ENCODE results near the gene VPS72. TPM values are rescaled to one million over a fixed set of nuclear protein-coding genes. Genes with fewer than 3 reads are reported as not detected.

Gene VPS72
- total RNA-seq, 1 donor, result 9.9 TPM

Other genes with a start within 250 kb of the VPS72 start
- gene CERS2, start 215.4 kb downstream of the VPS72 start, total RNA-seq, result 84.8 TPM
- gene ANXA9, start 207.9 kb downstream of the VPS72 start, total RNA-seq, result 0.10 TPM
- 14.4 TPM for gene MINDY1, start 183.3 kb downstream of the VPS72 start, total RNA-seq
- gene PRUNE1, start 181.7 kb downstream of the VPS72 start, total RNA-seq, result 18.2 TPM
- 0.10 TPM for gene BNIPL, start 153.6 kb downstream of the VPS72 start, total RNA-seq
- 0.31 TPM for gene C1orf56, start 142.4 kb downstream of the VPS72 start, total RNA-seq
- gene CDC42SE1, start 130.6 kb downstream of the VPS72 start, total RNA-seq, result 250 TPM
- gene MLLT11, start 129.8 kb downstream of the VPS72 start, total RNA-seq, result 4.6 TPM
- gene GABPB2, start 119.4 kb downstream of the VPS72 start, total RNA-seq, result 22.0 TPM
- 0.52 TPM for gene SEMA6C, start 43.6 kb downstream of the VPS72 start, total RNA-seq
- 4.6 TPM for gene TNFAIP8L2, start 33.5 kb downstream of the VPS72 start, total RNA-seq
- 1.3 TPM for gene LYSMD1, start 24.3 kb downstream of the VPS72 start, total RNA-seq
- gene SCNM1, start 24.1 kb downstream of the VPS72 start, total RNA-seq, result 41.6 TPM
- not detected for gene TMOD4, start 14.2 kb downstream of the VPS72 start, total RNA-seq
- 46.7 TPM for gene PIP5K1A, start 8.4 kb upstream of the VPS72 start, total RNA-seq
- 74.3 TPM for gene PSMD4, start 64.5 kb upstream of the VPS72 start, total RNA-seq
- gene ZNF687, start 92.1 kb upstream of the VPS72 start, total RNA-seq, result 45.5 TPM
- gene PI4KB, start 137.2 kb upstream of the VPS72 start, total RNA-seq, result 38.0 TPM
- 45.7 TPM for gene RFX5, start 157.1 kb upstream of the VPS72 start, total RNA-seq
- gene SELENBP1, start 182.5 kb upstream of the VPS72 start, total RNA-seq, result not detected
- gene PSMB4, start 209.4 kb upstream of the VPS72 start, total RNA-seq, result 148 TPM